A673 (cell line): ENCODE measurements around the gene ZBTB20.

ENCODE experiments used
- EZH2 ChIP-seq: fragments of 200-600 bp; sonication (generic); IDR thresholded peaks from 2 replicates; pipeline ENCODE4 v1.6.1; 2017; ENCODE audit warnings: borderline replicate concordance, low read depth, mild to moderate bottlenecking, mixed read lengths, antibody characterized with exemption, low read length; ENCODE audit not compliant: poor library complexity, severe bottlenecking
- TF ChIP-seq, protein P1 (sequence below): fragments of 300-800, 200-600 bp; sonication (generic); conservative IDR thresholded peaks from 2 replicates; pipeline ENCODE4 v1.5.1; 2017; ENCODE audit warnings: low read depth, mild to moderate bottlenecking, antibody characterized with exemption, low read length, moderate library complexity, mixed read lengths

GRCh38 chr3:115071601-115072000 is 75.5 kb downstream of the ZBTB20 start:
- TF ChIP-seq, protein P1, sequence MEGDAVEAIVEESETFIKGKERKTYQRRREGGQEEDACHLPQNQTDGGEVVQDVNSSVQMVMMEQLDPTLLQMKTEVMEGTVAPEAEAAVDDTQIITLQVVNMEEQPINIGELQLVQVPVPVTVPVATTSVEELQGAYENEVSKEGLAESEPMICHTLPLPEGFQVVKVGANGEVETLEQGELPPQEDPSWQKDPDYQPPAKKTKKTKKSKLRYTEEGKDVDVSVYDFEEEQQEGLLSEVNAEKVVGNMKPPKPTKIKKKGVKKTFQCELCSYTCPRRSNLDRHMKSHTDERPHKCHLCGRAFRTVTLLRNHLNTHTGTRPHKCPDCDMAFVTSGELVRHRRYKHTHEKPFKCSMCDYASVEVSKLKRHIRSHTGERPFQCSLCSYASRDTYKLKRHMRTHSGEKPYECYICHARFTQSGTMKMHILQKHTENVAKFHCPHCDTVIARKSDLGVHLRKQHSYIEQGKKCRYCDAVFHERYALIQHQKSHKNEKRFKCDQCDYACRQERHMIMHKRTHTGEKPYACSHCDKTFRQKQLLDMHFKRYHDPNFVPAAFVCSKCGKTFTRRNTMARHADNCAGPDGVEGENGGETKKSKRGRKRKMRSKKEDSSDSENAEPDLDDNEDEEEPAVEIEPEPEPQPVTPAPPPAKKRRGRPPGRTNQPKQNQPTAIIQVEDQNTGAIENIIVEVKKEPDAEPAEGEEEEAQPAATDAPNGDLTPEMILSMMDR: no peak
- no peak for TF ChIP-seq EZH2
